Skeletal muscle cell (primary cell): ENCODE data around the gene SORCS2.

Experiments
- DNase-seq: peaks from one replicate; pipeline ENCODE4 v3.0.0-alpha.2; 2010; ENCODE audit warnings: low read depth
- H3K4me3 ChIP-seq: 2 replicates; pipeline ENCODE4 v1.5.1; 2011; ENCODE audit warnings: low read depth, mild to moderate bottlenecking, control low read depth, low read length, moderate library complexity

SORCS2 gene

GRCh38 chr4:7649741-7650531 is 457.6 kb downstream of the SORCS2 start:
- DNase-seq: peak; percentile 66
- H3K4me3 ChIP-seq: no peak overlapping the region

- H3K4me3 ChIP-seq: no peak overlapping the region
- DNase-seq: no peak
Measured at GRCh38 chr4:7650606-7651385, 458.5 kb downstream of the SORCS2 start.

GRCh38 chr4:7651461-7651921 is 459.2 kb downstream of the SORCS2 start:
- DNase-seq: no peak

GRCh38 chr4:7652006-7652405 is 459.7 kb downstream of the SORCS2 start:
- no peak overlapping the region for H3K4me3 ChIP-seq
- DNase-seq: no peak

More at GRCh38 chr4:7651461-7651921, 459.2 kb downstream of the SORCS2 start:
- no peak overlapping the region for H3K4me3 ChIP-seq

GRCh38 chr4:7652451-7652881 is 460.1 kb downstream of the SORCS2 start:
- no peak for DNase-seq
- no peak overlapping the region for H3K4me3 ChIP-seq

GRCh38 chr4:7652906-7653305 is 460.6 kb downstream of the SORCS2 start:
- no peak overlapping the region for H3K4me3 ChIP-seq
- no peak for DNase-seq

- no peak for DNase-seq
- no peak overlapping the region for H3K4me3 ChIP-seq
Measured at GRCh38 chr4:7653510-7654369, 461.4 kb downstream of the SORCS2 start.

GRCh38 chr4:7654550-7655445 is 462.5 kb downstream of the SORCS2 start:
- no peak overlapping the region for H3K4me3 ChIP-seq
- no peak for DNase-seq

- DNase-seq: no peak
- no peak overlapping the region for H3K4me3 ChIP-seq
Measured at GRCh38 chr4:7655511-7656243, 463.3 kb downstream of the SORCS2 start.

GRCh38 chr4:7656244-7656800 is 464.0 kb downstream of the SORCS2 start:
- no peak for DNase-seq

GRCh38 chr4:7657545-7658297 is 465.4 kb downstream of the SORCS2 start:
- DNase-seq: no peak
- H3K4me3 ChIP-seq: no peak overlapping the region

More at GRCh38 chr4:7656244-7656800, 464.0 kb downstream of the SORCS2 start:
- no peak overlapping the region for H3K4me3 ChIP-seq

GRCh38 chr4:7658341-7659204 is 466.2 kb downstream of the SORCS2 start:
- no peak overlapping the region for H3K4me3 ChIP-seq
- DNase-seq: no peak

- no peak for DNase-seq
- H3K4me3 ChIP-seq: no peak overlapping the region
Measured at GRCh38 chr4:7659429-7660175, 467.3 kb downstream of the SORCS2 start.

GRCh38 chr4:7660176-7661039 is 468.1 kb downstream of the SORCS2 start:
- no peak for DNase-seq
- H3K4me3 ChIP-seq: no peak overlapping the region
